HepG2 (cell line): ENCODE data around the gene TEX19. TPM values are rescaled to one million over a fixed set of nuclear protein-coding genes. Genes with fewer than 3 reads are reported as not detected.
A peak's percentile ranks its signal among the peaks of the same experiment; 100 is the strongest.

ENCODE experiments used
- KLF16 ChIP-seq, 2 experiments: sonication (generic) in 1 of 2; formaldehyde crosslinking in 1 of 2; IDR thresholded peaks; 2 replicates each; pipeline versions ENCODE4 v1.6.1 to v1.8.0; 2016 to 2023; ENCODE audit warnings: missing genetic modification reagents in 2 of 2, missing compliant biosample characterization in 1 of 2
- MAFG ChIP-seq: sonication (generic); formaldehyde crosslinking; IDR thresholded peaks from 2 replicates; pipeline ENCODE4 v1.5.1; 2020; ENCODE audit warnings: mild to moderate bottlenecking, missing genetic modification reagents
- NRL ChIP-seq: sonication (generic); formaldehyde crosslinking; IDR thresholded peaks from 2 replicates; pipeline ENCODE4 v1.5.0; 2020; ENCODE audit warnings: missing genetic modification reagents, mild to moderate bottlenecking, moderate library complexity, borderline replicate concordance
- RAD51 ChIP-seq: fragments of 450-650 bp; IDR thresholded peaks from 2 replicates; pipeline ENCODE4 v1.6.1; 2016; ENCODE audit warnings: borderline replicate concordance
- ZNF296 ChIP-seq: sonication (generic); formaldehyde crosslinking; conservative IDR thresholded peaks from 2 replicates; pipeline ENCODE4 v1.5.0; 2020; ENCODE audit warnings: mild to moderate bottlenecking, missing genetic modification reagents
- ZNF34 ChIP-seq: sonication (generic); formaldehyde crosslinking; IDR thresholded peaks from 2 replicates; pipeline ENCODE4 v1.4.0; 2020; ENCODE audit warnings: mild to moderate bottlenecking, missing genetic modification reagents, borderline replicate concordance
- ZNF431 ChIP-seq: sonication (generic); formaldehyde crosslinking; IDR thresholded peaks from 2 replicates; pipeline ENCODE4 v1.9.0; 2022; ENCODE audit warnings: missing genetic modification reagents, low read depth, mild to moderate bottlenecking, borderline replicate concordance
- ZNF441 ChIP-seq: sonication (generic); formaldehyde crosslinking; IDR thresholded peaks from 2 replicates; pipeline ENCODE4 v1.7.0; 2021; ENCODE audit warnings: missing genetic modification reagents, borderline replicate concordance
- ZNF460 ChIP-seq: sonication (generic); formaldehyde crosslinking; IDR thresholded peaks from 2 replicates; pipeline ENCODE4 v1.5.1; 2020; ENCODE audit warnings: missing genetic modification reagents, mild to moderate bottlenecking, borderline replicate concordance
- ZNF501 ChIP-seq: sonication (generic); formaldehyde crosslinking; IDR thresholded peaks from 2 replicates; pipeline ENCODE4 v1.5.1; 2020; ENCODE audit warnings: mild to moderate bottlenecking, moderate library complexity, missing genetic modification reagents
- ZNF768 ChIP-seq: sonication (generic); formaldehyde crosslinking; IDR thresholded peaks from 2 replicates; pipeline ENCODE4 v1.4.0; 2020; ENCODE audit warnings: missing genetic modification reagents
- ZNF850 ChIP-seq: sonication (generic); formaldehyde crosslinking; conservative IDR thresholded peaks from 2 replicates; pipeline ENCODE4 v1.9.0; 2021; ENCODE audit warnings: mild to moderate bottlenecking, missing genetic modification reagents
- ZSCAN22 ChIP-seq: sonication (generic); formaldehyde crosslinking; IDR thresholded peaks from 2 replicates; pipeline ENCODE4 v1.4.0; 2020; ENCODE audit warnings: mild to moderate bottlenecking, missing genetic modification reagents
- polyA plus RNA-seq, 8 experiments: library from polyadenylated mRNA; depleted of rRNA in 3 of 8; stranded (reverse) in 7 of 8; unstranded in 1 of 8; fragments of >200 nt; fragmentation: Illumina TruSeq in 4 of 8; extraction: Trizol in 4 of 8; gene quantifications; 2 replicates each; pipeline versions ENCODE4 v1.2.1 to v1.2.3, GENCODE V29; 2011 to 2016; ENCODE audit warnings: low read depth in 4 of 8, missing spikeins in 1 of 8, mixed read lengths in 1 of 8; ENCODE audit not compliant: insufficient read depth in 1 of 8
- total RNA-seq, 5 experiments: library from RNA; depleted of rRNA; stranded (reverse); fragments of >200 nt; fragmentation: Illumina TruSeq; extraction: Trizol; gene quantifications; 2 replicates each; pipeline ENCODE4 v1.2.3, GENCODE V29; 2016; ENCODE audit warnings: low read depth in 1 of 5
- TF ChIP-seq, protein P1 (sequence below): sonication (generic); formaldehyde crosslinking; IDR thresholded peaks from 2 replicates; pipeline ENCODE4 v1.9.0; 2022; ENCODE audit warnings: missing genetic modification reagents, mild to moderate bottlenecking, borderline replicate concordance
- TF ChIP-seq, protein P2 (sequence below): sonication (generic); formaldehyde crosslinking; IDR thresholded peaks from 2 replicates; pipeline ENCODE4 v1.5.0; 2020; ENCODE audit warnings: missing genetic modification reagents
- TF ChIP-seq, protein P3 (sequence below): sonication (generic); formaldehyde crosslinking; conservative IDR thresholded peaks from 2 replicates; pipeline ENCODE4 v1.4.0; 2020; ENCODE audit warnings: missing genetic modification reagents
- TF ChIP-seq, protein P4 (sequence below): sonication (generic); formaldehyde crosslinking; IDR thresholded peaks from 2 replicates; pipeline ENCODE4 v1.4.0; 2020; ENCODE audit warnings: missing genetic modification reagents
- TF ChIP-seq, protein P5 (sequence below): sonication (generic); formaldehyde crosslinking; IDR thresholded peaks from 2 replicates; pipeline ENCODE4 v1.4.0; 2020; ENCODE audit warnings: missing genetic modification reagents

TEX19 gene
- total and polyA plus RNA-seq, 2 of the 13 experiments (the other 11 are each of a cell fraction or from before 2014, with no cell fraction given) = 1.3 to 6.0 TPM

DNA sequence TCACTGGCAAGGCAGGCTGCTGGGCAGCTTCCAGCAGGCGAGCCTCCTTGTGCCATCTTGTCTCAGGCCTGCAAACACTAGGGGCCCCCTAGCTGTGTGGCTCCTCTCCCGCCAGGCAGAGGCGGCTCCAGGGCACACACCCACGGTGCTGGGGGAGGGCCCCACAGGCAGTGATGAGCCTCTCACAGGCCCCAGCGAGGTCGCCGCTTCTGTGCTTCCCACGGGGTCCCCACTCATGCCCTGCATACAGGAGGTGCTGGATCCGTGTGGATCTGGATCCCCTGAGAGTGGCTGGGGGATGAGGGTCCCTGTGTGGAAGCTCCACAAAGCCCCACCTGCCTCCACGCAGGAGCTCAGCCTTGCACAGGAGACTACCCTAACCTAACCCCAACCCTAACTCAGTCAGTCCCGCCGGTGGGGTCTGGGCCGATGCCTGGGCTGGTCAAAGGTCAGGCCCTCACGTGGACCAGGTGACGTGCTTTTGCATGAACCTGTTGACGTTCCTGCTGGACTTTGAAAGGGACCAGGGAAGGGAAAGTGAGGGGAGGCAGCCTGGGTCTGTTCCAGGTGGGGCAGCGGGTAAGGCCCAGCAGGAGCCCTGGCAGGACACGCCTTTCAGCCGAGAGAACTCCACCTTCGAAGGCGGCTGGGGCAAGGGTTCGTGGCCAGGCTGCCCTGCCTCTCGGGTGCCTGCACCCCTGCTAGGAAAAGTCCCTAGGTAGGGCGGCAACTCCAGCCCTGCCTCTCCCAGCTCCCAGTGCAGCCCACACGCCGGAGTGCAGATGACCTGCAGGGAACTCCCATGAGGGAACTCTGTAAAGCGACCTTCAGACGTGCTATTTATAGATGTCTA lies 30.7 kb upstream of the TEX19 start (continued):
- TF ChIP-seq, protein P1, sequence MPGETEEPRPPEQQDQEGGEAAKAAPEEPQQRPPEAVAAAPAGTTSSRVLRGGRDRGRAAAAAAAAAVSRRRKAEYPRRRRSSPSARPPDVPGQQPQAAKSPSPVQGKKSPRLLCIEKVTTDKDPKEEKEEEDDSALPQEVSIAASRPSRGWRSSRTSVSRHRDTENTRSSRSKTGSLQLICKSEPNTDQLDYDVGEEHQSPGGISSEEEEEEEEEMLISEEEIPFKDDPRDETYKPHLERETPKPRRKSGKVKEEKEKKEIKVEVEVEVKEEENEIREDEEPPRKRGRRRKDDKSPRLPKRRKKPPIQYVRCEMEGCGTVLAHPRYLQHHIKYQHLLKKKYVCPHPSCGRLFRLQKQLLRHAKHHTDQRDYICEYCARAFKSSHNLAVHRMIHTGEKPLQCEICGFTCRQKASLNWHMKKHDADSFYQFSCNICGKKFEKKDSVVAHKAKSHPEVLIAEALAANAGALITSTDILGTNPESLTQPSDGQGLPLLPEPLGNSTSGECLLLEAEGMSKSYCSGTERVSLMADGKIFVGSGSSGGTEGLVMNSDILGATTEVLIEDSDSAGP (CRISPR knock-in tag) = peak; percentile 84
- TF ChIP-seq ZNF296 (no peak), ZSCAN22 (CRISPR knock-in tag) (0 out of 2 replicates have a peak, but pooled peaks have one; percentile 58), NRL (CRISPR knock-in tag) (peak; percentile 88), ZNF768 (CRISPR knock-in tag) (no peak), RAD51 (no peak), KLF16 (CRISPR knock-in tag; IDR thresholded peaks at IDR 0.05) (peak in 1 of 2 experiments; percentile 91; a peak in 2 of 4 replicates), ZNF850 (CRISPR knock-in tag) (no peak), ZNF34 (CRISPR knock-in tag) (0 out of 2 replicates have a peak, but pooled peaks have one; percentile 41), ZNF460 (CRISPR knock-in tag) (peak; percentile 74; the same call in 1 of the 2 replicates), ZNF501 (CRISPR knock-in tag) (peak; percentile 91), ZNF431 (CRISPR knock-in tag) (peak; percentile 56; the same call in 1 of the 2 replicates), MAFG (CRISPR knock-in tag) (no peak), ZNF441 (CRISPR knock-in tag) (peak; percentile 82)
- TF ChIP-seq, protein P2, sequence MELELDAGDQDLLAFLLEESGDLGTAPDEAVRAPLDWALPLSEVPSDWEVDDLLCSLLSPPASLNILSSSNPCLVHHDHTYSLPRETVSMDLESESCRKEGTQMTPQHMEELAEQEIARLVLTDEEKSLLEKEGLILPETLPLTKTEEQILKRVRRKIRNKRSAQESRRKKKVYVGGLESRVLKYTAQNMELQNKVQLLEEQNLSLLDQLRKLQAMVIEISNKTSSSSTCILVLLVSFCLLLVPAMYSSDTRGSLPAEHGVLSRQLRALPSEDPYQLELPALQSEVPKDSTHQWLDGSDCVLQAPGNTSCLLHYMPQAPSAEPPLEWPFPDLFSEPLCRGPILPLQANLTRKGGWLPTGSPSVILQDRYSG (CRISPR knock-in tag) = peak; percentile 71; the same call in 1 of the 2 replicates
- TF ChIP-seq, protein P3, sequence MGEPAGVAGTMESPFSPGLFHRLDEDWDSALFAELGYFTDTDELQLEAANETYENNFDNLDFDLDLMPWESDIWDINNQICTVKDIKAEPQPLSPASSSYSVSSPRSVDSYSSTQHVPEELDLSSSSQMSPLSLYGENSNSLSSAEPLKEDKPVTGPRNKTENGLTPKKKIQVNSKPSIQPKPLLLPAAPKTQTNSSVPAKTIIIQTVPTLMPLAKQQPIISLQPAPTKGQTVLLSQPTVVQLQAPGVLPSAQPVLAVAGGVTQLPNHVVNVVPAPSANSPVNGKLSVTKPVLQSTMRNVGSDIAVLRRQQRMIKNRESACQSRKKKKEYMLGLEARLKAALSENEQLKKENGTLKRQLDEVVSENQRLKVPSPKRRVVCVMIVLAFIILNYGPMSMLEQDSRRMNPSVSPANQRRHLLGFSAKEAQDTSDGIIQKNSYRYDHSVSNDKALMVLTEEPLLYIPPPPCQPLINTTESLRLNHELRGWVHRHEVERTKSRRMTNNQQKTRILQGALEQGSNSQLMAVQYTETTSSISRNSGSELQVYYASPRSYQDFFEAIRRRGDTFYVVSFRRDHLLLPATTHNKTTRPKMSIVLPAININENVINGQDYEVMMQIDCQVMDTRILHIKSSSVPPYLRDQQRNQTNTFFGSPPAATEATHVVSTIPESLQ (CRISPR knock-in tag) = no peak; the same call in 1 of the 2 replicates
- TF ChIP-seq, protein P4, sequence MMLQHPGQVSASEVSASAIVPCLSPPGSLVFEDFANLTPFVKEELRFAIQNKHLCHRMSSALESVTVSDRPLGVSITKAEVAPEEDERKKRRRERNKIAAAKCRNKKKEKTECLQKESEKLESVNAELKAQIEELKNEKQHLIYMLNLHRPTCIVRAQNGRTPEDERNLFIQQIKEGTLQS (CRISPR knock-in tag) = no peak
- TF ChIP-seq, protein P5, sequence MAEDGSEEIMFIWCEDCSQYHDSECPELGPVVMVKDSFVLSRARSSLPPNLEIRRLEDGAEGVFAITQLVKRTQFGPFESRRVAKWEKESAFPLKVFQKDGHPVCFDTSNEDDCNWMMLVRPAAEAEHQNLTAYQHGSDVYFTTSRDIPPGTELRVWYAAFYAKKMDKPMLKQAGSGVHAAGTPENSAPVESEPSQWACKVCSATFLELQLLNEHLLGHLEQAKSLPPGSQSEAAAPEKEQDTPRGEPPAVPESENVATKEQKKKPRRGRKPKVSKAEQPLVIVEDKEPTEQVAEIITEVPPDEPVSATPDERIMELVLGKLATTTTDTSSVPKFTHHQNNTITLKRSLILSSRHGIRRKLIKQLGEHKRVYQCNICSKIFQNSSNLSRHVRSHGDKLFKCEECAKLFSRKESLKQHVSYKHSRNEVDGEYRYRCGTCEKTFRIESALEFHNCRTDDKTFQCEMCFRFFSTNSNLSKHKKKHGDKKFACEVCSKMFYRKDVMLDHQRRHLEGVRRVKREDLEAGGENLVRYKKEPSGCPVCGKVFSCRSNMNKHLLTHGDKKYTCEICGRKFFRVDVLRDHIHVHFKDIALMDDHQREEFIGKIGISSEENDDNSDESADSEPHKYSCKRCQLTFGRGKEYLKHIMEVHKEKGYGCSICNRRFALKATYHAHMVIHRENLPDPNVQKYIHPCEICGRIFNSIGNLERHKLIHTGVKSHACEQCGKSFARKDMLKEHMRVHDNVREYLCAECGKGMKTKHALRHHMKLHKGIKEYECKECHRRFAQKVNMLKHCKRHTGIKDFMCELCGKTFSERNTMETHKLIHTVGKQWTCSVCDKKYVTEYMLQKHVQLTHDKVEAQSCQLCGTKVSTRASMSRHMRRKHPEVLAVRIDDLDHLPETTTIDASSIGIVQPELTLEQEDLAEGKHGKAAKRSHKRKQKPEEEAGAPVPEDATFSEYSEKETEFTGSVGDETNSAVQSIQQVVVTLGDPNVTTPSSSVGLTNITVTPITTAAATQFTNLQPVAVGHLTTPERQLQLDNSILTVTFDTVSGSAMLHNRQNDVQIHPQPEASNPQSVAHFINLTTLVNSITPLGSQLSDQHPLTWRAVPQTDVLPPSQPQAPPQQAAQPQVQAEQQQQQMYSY (CRISPR knock-in tag) = no peak
